ENCODE results near the gene FBXO34. TPM values are rescaled to one million over a fixed set of nuclear protein-coding genes. Genes with fewer than 3 reads are reported as not detected.
"Not testable (repeated sequence)": the region's sequence is repeated elsewhere in the genome, so short reads cannot be mapped to it uniquely, and the experiment has no call there.

Gene FBXO34
- total RNA-seq, 1 donor from 2014 or later = 25.3 TPM

DNA sequence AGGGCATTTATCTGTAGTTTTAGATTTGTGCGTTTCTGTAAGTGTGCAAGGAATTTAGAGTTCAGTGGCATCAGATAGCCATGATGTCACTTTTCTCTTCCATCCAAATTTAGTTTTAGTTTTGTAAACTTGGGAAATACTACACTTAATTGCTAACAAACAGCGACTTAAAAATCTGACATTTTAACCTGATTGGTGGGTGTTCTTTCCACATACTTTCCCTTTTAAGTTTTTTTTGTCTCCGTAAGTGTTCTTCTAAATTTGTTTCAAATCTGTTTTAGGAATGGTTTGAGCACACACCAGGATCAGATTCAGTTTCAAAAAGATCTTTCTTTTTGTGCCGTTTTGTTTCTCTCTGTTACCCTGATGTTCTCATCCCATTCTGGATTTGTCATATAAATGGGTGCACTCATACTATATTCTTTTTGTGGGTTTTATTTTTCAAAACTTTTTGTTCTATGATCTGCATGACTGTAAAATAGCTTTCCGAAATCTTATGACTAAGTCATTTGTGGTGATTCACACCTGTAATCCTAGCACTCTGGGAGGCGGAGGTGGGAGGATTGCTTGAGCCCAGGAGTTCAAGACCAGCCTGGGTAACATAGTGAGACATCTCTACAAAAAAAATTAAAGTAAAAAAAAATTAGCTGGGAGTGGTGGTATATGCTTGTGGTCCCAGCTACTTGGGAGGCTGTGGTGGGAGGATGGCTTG, 58.9 kb downstream of the FBXO34 start:
- Mint-ChIP-seq H3K9me3 (no peaks in the 10 kb centered on the region), H3K27ac (peak overlapping the region; percentile 96), H3K4me1 (peaks cover 70% of the 10 kb centered on the region), H3K36me3 (ENCODE audit: low read depth) (peaks cover 11% of the 10 kb centered on the region), H3K4me3 (peak overlapping the region; percentile 77), H3K27me3 (no peaks in the 10 kb centered on the region)
- intact Hi-C loops (cut with micrococcal nuclease) = loop anchor here (1.0 to 10.0 kb wide), 6 partner anchors 9 to 885 kb away; partner anchors contain the start of genes CNIH1 and FBXO34
- DNase-seq = no peak

DNA sequence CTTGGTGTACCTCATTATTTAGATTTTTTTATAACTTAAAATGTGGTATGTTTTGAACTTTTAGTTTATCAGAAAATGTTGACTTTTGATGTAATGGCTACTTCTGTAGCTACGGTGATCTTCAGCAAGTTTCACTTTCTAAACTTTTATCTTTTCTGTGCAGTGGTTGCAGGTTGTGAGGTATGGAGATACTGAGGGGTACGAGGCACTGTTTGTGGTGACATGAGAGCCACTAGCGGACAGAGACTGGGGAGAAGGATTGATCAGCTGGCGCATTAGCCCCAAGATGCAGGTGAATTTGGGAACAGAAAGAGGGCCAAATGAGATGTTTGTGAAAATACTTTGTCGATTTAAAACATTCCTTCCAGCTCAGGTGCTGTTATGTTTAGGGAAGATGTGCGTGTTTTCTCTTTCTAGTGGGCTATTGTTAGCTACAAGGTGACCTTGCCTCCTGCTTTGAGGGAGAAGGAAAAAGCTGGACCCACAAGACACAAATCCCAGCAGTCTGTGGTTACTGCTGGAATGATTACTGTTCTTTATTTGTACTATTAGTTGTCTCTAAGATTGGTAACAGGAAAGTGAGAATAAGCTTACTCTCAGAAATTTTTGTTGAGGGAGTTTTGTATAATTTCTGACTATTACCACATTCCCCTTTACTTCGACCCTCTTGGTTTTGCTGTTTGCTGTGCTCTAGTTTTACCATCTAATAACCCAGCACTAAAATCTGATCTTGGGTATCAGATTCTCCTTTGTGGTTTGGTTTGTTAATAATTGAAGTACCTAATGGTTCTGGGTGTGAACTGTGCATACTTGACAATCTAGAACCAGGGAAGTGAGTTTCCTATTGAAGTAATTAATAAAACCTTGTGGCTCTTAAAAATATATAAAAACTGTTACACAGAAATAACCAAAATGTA, 61.7 kb downstream of the FBXO34 start:
- DNase-seq = peak; percentile 83
- intact Hi-C loops (cut with micrococcal nuclease) = loop anchor here (2.0 to 10.0 kb wide), 3 partner anchors 32 to 888 kb away; partner anchors contain the start of gene CNIH1
- Mint-ChIP-seq H3K27me3 (no peaks in the 10 kb centered on the region), H3K4me1 (peaks cover 73% of the 10 kb centered on the region), H3K27ac (peak overlapping the region; percentile 87), H3K4me3 (peak overlapping the region; percentile 77), H3K9me3 (no peaks in the 10 kb centered on the region), H3K36me3 (ENCODE audit: low read depth) (peaks cover 8% of the 10 kb centered on the region)

DNA sequence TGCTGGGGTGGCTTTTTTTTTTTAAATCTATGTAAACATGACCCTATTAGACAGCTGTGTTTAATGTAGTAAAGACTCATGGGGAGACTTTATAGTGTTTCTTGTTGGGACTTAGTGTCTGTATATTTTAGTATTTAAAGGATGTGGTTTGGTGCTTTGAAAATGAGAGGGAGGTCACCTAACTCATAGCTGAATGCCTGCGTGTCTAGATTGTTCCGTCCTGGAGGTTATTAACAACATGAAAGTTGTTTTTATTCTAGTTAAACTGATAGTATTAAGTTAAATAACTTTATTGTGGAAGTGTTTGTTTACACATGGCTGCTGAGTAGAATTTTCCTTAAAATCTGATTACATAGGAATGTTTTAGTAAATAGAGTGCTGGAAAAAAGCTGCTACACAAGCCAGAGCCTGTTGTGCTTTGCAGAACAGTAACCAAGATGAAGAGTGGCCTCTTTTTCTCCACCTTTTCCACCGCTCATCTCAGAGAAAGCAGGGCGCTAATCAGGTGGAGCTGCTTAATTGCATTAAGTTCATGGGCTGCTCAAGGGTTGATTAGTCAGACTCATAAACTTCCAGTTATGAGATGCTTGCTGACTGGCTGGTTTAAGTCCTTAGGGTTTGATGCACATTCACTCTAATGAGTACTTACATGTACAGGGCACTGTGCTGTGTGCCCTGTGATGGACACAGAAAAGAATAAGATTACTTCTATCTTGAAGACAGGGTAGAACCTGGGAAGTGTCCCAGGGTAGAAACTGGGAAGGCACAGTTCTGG, 62.7 kb downstream of the FBXO34 start:
- H3K27ac Mint-ChIP-seq = peak overlapping the region; percentile 87
- no peaks in the 10 kb centered on the region for H3K9me3 Mint-ChIP-seq
- intact Hi-C loops (cut with micrococcal nuclease) = loop anchor here (2.0 to 10.0 kb wide), 3 partner anchors 33 to 889 kb away; partner anchors contain the start of gene CNIH1
- H3K4me3 Mint-ChIP-seq = peak overlapping the region; percentile 77
- no peak for DNase-seq
- H3K4me1 Mint-ChIP-seq = peaks cover 68% of the 10 kb centered on the region
- H3K27me3 Mint-ChIP-seq = no peaks in the 10 kb centered on the region
- H3K36me3 Mint-ChIP-seq (ENCODE audit: low read depth) = peaks cover 8% of the 10 kb centered on the region

DNA sequence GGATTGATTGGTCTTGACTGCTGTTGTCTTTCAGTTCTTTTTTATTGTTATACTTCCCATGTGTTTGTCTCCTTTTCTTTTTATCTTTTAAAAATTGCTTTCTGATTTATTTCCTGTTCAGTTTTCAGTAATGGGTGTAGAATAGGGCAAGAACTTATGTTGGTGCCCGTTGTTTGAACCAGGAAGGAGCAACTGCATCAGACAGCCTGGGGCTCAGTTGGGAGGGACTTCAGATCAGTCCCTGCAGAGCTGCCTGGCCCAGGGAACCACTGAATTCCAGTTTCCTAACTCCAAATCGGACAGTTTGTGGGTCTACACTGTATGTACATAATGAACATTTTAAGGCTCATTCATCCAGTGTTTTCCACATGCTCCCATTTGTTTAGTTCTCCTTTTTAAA, 64.9 kb downstream of the FBXO34 start:
- H3K36me3 Mint-ChIP-seq (ENCODE audit: low read depth) = peaks cover 10% of the 10 kb centered on the region
- intact Hi-C loops (cut with micrococcal nuclease) = loop anchor here (5.0 to 10.0 kb wide), 4 partner anchors 231 to 891 kb away; partner anchors contain the start of genes CNIH1, GCH1 and KTN1
- peak; percentile 74 for DNase-seq
- H3K4me1 Mint-ChIP-seq = peaks cover 68% of the 10 kb centered on the region
- H3K9me3 Mint-ChIP-seq = no peaks in the 10 kb centered on the region
- H3K4me3 Mint-ChIP-seq = peak overlapping the region; percentile 64
- no peaks in the 10 kb centered on the region for H3K27me3 Mint-ChIP-seq
- peak overlapping the region; percentile 84 for H3K27ac Mint-ChIP-seq

DNA sequence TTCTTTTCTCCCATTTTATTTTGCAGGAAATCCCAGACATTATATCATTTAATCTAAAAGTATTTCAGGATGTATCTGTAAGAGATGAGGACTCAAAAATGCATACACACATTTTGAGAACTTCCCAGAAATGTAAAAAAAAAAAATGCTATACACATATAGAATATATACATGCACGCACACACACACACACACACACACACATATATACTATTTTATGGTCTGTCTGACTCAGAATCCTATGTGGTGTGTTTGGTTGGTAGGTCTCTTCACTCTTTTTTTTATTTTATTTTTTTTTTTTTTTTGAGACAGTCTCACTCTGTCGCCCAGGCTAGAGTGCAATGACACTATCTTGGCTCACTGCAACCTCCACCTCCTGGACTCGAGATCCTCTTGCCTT, 65.5 kb downstream of the FBXO34 start:
- Mint-ChIP-seq H3K4me1 (peaks cover 72% of the 10 kb centered on the region), H3K4me3 (peak overlapping the region; percentile 64), H3K27me3 (no peaks in the 10 kb centered on the region), H3K36me3 (ENCODE audit: low read depth) (peaks cover 10% of the 10 kb centered on the region), H3K27ac (peak overlapping the region; percentile 84), H3K9me3 (no peaks in the 10 kb centered on the region)
- DNase-seq = no peak
- intact Hi-C loops (cut with micrococcal nuclease) = loop anchor here (1.0 to 10.0 kb wide), 5 partner anchors 38 to 892 kb away; partner anchors contain the start of genes CNIH1, GCH1 and KTN1

DNA sequence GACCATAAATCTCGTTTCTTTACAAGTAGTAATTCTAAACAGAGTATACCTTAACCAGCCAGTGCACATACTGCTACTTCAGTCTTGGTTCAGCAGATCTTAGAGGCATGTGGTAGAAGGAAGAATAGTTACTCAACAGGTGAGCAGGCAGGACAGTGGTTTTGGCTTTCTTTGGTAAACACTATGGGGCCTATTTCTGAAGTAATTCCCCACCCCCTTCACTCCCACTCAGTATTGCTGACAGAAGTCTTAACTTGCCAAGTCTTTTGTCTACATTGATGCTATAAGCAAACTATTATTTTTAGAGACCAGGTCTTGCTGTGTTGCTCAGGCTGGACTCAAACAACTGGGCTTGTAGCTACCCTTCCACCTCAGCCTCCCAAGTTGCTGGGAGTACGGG, 68.5 kb downstream of the FBXO34 start:
- H3K4me3 Mint-ChIP-seq = peak overlapping the region; percentile 47
- no peaks in the 10 kb centered on the region for H3K9me3 Mint-ChIP-seq
- peak; percentile 71 for DNase-seq
- H3K4me1 Mint-ChIP-seq = peaks cover 60% of the 10 kb centered on the region
- no peaks in the 10 kb centered on the region for H3K27me3 Mint-ChIP-seq
- peak overlapping the region; percentile 84 for H3K27ac Mint-ChIP-seq
- intact Hi-C loops (cut with micrococcal nuclease) = loop anchor here (1.0 to 10.0 kb wide), 8 partner anchors 9 to 895 kb away; partner anchors contain the start of genes CNIH1, GCH1 and KTN1
- H3K36me3 Mint-ChIP-seq (ENCODE audit: low read depth) = peaks cover 10% of the 10 kb centered on the region

DNA sequence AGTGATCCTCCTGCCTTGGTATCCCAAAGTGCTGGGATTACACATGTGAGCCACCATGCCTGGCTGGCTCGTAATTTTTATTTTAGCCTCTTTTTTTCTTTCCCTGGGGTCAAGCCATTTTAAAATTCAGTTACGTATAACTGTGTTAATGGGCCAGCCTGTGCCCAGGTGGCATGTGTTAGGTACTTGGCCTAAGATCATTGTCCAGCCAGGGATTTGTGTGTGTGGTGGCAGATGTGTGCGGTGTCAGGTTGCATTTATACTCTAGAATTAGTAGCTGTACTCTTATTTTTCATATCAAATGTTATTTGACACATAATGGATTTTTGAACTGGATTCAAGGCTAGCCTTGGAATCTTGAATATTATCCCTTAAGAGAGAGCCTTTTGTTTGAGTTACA, 69.3 kb downstream of the FBXO34 start:
- intact Hi-C loops (cut with micrococcal nuclease) = loop anchor here (2.0 kb wide), 1 partner anchor 14 kb away; no protein-coding TSS in a partner anchor

DNA sequence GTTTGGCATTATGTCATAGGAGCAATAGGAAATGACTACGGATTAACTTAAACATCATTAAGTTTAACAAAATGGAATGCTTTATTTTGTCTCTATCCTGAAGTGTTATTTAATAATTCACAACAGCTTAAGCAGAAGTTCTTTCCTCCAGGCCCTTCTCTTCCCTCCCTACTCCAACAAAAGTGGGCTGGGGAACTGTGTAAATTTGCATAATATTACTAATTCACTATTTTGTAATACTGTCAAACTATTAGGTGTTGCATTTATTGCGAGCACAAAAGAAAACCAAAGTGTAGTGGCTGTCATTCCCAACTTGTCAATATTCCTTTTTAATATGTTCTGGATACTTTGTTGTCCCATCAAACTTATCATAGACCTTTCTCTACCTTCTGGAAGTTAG, 70.6 kb downstream of the FBXO34 start:
- no peaks in the 10 kb centered on the region for H3K27me3 Mint-ChIP-seq
- no peak for DNase-seq
- no peak overlapping the region for H3K4me3 Mint-ChIP-seq
- peaks cover 11% of the 10 kb centered on the region for H3K36me3 Mint-ChIP-seq (ENCODE audit: low read depth)
- no peaks in the 10 kb centered on the region for H3K9me3 Mint-ChIP-seq
- peaks cover 60% of the 10 kb centered on the region for H3K4me1 Mint-ChIP-seq
- peak overlapping the region; percentile 38 for H3K27ac Mint-ChIP-seq
- intact Hi-C loops (cut with micrococcal nuclease) = loop anchor here (2.0 kb wide), 1 partner anchor 15 kb away; no protein-coding TSS in a partner anchor

More for the DNA sequence above, 69.3 kb downstream of the FBXO34 start:
- H3K4me1 Mint-ChIP-seq = peaks cover 60% of the 10 kb centered on the region
- H3K9me3 Mint-ChIP-seq = no peaks in the 10 kb centered on the region
- H3K4me3 Mint-ChIP-seq = peak overlapping the region; percentile 47
- H3K36me3 Mint-ChIP-seq (ENCODE audit: low read depth) = peaks cover 8% of the 10 kb centered on the region
- no peak for DNase-seq
- H3K27ac Mint-ChIP-seq = peak overlapping the region; percentile 84
- no peaks in the 10 kb centered on the region for H3K27me3 Mint-ChIP-seq

DNA sequence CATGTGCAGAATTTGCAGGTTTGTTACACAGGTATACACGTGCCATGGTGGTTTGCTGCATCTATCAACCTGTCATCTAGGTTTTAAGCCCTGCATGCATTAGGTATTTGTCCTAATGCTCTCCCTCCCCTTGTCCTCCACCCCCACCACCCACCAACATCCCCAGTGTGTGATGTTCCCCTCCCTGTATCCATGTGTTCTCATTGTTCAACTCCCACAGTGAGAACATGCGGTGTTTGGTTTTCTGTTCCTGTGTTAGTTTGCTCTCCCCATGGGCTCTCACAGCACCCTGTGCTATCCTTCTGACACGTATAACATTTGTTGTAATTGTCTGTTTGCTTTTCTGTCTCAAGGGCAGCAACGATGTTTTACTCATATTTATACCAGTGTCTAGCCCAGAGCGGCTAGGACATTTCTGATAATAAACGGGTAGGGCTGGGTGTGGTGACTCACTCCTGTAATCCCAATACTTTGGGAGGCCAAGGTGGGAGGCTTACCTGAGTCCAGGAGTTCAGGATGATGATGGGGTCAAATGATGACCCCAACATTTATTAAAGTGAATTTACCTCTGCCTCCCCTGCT, 73.5 kb downstream of the FBXO34 start:
- H3K4me1 Mint-ChIP-seq = peaks cover 63% of the 10 kb centered on the region

DNA sequence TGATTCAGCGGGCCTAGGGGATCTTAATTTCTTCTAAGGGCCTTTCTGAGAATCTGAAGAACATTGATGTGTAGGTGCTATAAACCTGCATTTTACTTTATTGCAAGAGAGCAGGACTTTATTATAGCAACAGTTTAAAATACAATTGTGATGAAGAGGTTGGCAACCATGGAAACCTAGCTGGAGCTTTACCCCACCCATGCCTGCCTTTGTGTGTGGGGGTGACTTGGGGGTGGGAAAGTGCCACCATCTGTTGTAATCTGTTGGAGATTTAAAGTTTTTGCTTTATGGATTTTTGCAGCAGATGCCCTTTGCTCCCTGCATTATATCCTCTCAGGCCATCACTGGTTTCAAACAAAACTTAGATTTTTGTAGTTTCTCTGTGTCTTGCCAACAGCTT, 75.8 kb downstream of the FBXO34 start:
- DNase-seq = no peak
- H3K9me3 Mint-ChIP-seq = no peaks in the 10 kb centered on the region
- H3K36me3 Mint-ChIP-seq (ENCODE audit: low read depth) = peaks cover 26% of the 10 kb centered on the region
- H3K27ac Mint-ChIP-seq = no peak overlapping the region
- no peak overlapping the region for H3K4me3 Mint-ChIP-seq
- H3K4me1 Mint-ChIP-seq = peaks cover 47% of the 10 kb centered on the region
- no peaks in the 10 kb centered on the region for H3K27me3 Mint-ChIP-seq
- intact Hi-C loops (cut with micrococcal nuclease) = no loop called here

More for the DNA sequence above, 73.5 kb downstream of the FBXO34 start:
- H3K27ac Mint-ChIP-seq; H3K4me3 Mint-ChIP-seq; H3K9me3 Mint-ChIP-seq; H3K27me3 Mint-ChIP-seq; DNase-seq; intact Hi-C loops (cut with micrococcal nuclease): not testable (repeated sequence)
- peaks cover 14% of the 10 kb centered on the region for H3K36me3 Mint-ChIP-seq (ENCODE audit: low read depth)

DNA sequence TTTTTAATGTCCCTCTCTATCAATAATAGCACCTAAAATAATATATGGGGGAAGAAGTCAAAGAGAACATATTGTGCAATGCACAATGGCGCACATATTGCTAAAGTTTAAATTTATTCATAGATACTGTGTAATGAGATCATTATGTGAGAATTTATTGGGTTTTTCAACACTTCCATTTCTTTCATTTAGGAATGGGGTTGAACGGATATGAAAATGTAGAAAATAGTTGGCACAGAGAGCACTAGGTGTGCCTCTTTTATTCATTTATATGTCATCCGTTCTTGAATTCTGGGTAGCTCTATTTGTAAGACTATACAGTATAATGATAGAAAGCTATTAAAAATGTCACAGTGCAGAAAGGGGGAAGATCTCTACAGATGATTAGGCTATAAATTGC, 76.5 kb downstream of the FBXO34 start:
- Mint-ChIP-seq H3K27ac (no peak overlapping the region), H3K4me1 (peaks cover 45% of the 10 kb centered on the region), H3K4me3 (no peak overlapping the region), H3K36me3 (ENCODE audit: low read depth) (peaks cover 29% of the 10 kb centered on the region), H3K27me3 (no peaks in the 10 kb centered on the region), H3K9me3 (no peaks in the 10 kb centered on the region)
- intact Hi-C loops (cut with micrococcal nuclease) = no loop called here
- no peak for DNase-seq

DNA sequence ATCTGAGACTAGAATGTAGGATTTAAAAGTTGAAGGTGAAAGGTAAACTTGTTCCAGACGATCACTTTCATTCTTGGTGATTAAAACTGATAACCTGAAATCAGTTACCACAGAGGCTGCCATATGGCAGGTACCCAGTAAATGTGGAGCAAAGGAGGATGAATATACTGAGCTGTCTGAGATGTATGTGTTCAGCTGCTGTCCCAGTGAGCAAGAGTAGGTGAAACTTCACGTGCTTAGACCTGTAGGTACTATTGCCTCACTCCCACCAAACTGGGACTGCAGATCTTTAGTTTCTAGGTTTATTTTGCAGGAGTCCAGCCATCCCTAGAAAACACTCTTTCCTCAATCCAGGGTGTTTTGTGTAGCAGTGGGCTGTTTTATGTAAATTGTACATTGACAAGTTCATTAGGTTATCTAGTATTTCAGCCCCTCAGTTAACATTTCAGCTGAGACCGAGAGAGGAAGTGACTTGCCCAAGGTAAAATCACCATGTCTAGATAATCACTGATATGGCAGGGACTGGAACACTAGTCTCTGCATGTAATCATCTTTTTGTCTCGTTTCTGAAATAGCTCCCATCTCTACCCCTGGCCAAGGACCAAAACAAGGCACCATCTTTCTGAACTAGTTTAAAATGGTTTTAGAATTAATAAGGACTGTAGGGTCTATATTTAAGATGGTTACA, 77.7 kb downstream of the FBXO34 start:
- Mint-ChIP-seq H3K4me3 (no peak overlapping the region), H3K9me3 (no peaks in the 10 kb centered on the region), H3K27me3 (no peaks in the 10 kb centered on the region), H3K27ac (peak overlapping the region; percentile 22), H3K4me1 (peaks cover 46% of the 10 kb centered on the region), H3K36me3 (ENCODE audit: low read depth) (peaks cover 33% of the 10 kb centered on the region)
- intact Hi-C loops (cut with micrococcal nuclease) = no loop called here
- DNase-seq = no peak
